Body of pancreas (tissue), 4 donors: ENCODE data around the gene IRAK4.

ENCODE experiments used
- CTCF ChIP-seq, 7 experiments: fragments of 450-650 bp in 4 of 7; fragments of 200-600 bp in 3 of 7; sonication (generic) in 3 of 7; IDR thresholded peaks; one replicate each; pipeline ENCODE4 v1.5.1; 2016 to 2019; ENCODE audit warnings: antibody characterized with exemption in 7 of 7
- POLR2A ChIP-seq, 3 donors: fragments of 450-650 bp; IDR thresholded peaks; one replicate each; pipeline ENCODE4 v1.6.1; 2016; ENCODE audit warnings: antibody characterized with exemption in 3 of 3, mild to moderate bottlenecking in 2 of 3

GRCh38 chr12:43760396-43760795 is 1.6 kb downstream of the IRAK4 start:
- TF ChIP-seq CTCF (IDR thresholded peaks at IDR 0.05) = no peak
- TF ChIP-seq POLR2A (IDR thresholded peaks at IDR 0.05) = no peak
